Pancreas (tissue), 10 donors: ENCODE results near the gene OGFR. TPM values are rescaled to one million over a fixed set of nuclear protein-coding genes. Genes with fewer than 3 reads are reported as not detected.

Source experiments
- ATAC-seq, 4 donors: fragments of 200-7000 bp; cut with Tn5 transposase; one replicate each; pipeline versions ENCODE4 v1.8.0 to v1.9.1; 2020; ENCODE audit warnings: mild to moderate bottlenecking in 4 of 4, moderate library complexity in 4 of 4
- DNase-seq, 6 donors: peaks; one replicate each; pipeline ENCODE4 v3.0.0-alpha.2; 2020
- FAIRE-seq: peaks from 2 replicates; lab custom pipeline; 2012; peaks lifted over from hg19 to GRCh38; lab: Jason Lieb, UNC
- H3K27ac ChIP-seq, 4 donors: fragments of 200-600 bp; sonication (generic); 1 replicate in 3 of 4; 2 replicates in 1 of 4; pipeline versions ENCODE4 v1.5.0 to v1.8.0; 2020
- H3K27me3 ChIP-seq, 4 donors: fragments of 200-600 bp; one replicate each; pipeline ENCODE4 v1.8.0; 2021
- H3K36me3 ChIP-seq, 3 donors: fragments of 200-600 bp; sonication (generic) in 1 of 3; one replicate each; pipeline versions ENCODE4 v1.5.0 to v1.8.0; 2020 to 2021
- H3K4me1 ChIP-seq, 3 donors: fragments of 200-600 bp; one replicate each; pipeline ENCODE4 v1.8.0; 2021
- H3K4me3 ChIP-seq, 4 donors: fragments of 200-600 bp; sonication (generic) in 2 of 4; one replicate each; pipeline versions ENCODE4 v1.5.0 to v1.8.0; 2020 to 2021
- H3K9me3 ChIP-seq, 4 donors: fragments of 200-600 bp; one replicate each; pipeline ENCODE4 v1.8.0; 2021
- CTCF ChIP-seq, 4 donors: fragments of 200-600 bp; sonication (generic) in 3 of 4; IDR thresholded peaks; one replicate each; pipeline versions ENCODE4 v1.5.0 to v1.8.0; 2021; ENCODE audit warnings: antibody characterized with exemption in 4 of 4
- WGBS, 2 donors: extraction: QIAGEN DNeasy Blood & Tissue Kit; methylation state at CpG; one replicate each; pipeline ENCODE4 v1.1.7; 2013; 5-methylcytosine and 5-hydroxymethylcytosine counted together
- intact Hi-C, 3 donors: fragments of 100-400 bp; cut with DNase I; formaldehyde crosslinking; loops; one replicate each; pipeline versions ENCODE4 v1.11.1 to v1.14.2; 2022
- polyA plus RNA-seq, 2 donors: library from polyadenylated mRNA; stranded (reverse); fragments of 200-250 nt; gene quantifications; one replicate each; pipeline ENCODE4 v1.2.3, GENCODE V29; 2013
- total RNA-seq, 6 donors: library from RNA; stranded (reverse); fragmentation: NEBNext Ultra II Directional in 4 of 6; extraction: Animal tissue kit (Norgen Biotek cat#: 25700) in 4 of 6; gene quantifications; one replicate each; pipeline versions ENCODE4 v1.2.1 to v1.2.4, GENCODE V29; 2021 to 2023
- donor health status: healthy with polysubstance abuse.
- donor health status: DM: no; HTN: no; CAD: no; lungs with moderate emphysema.
- donor health status: DM: no; HTN: no; CAD: no.
- donor health status: control.
- donor health status: control.
- donor health status: Bipolar disorder and iron deficiency.
- donor health status: DM: yes; HTN: yes; CAD: no.
- donor health status: DM: no; HTN: no; CAD: no.
- donor health status: DM: no; HTN: no; CAD: no.
- donor health status: DM: yes; HTN: yes; CAD: no.

Gene OGFR
- total and polyA plus RNA-seq, 8 donors, result 18.1 to 79.5 (median 23.0) TPM

- 20 to 22% methylated on average over 24 to 32 of the region's 36 CpGs for WGBS, 2 donors
- FAIRE-seq, result no peak
- Histone ChIP-seq H3K36me3 (no peaks in the 10 kb centered on the region), H3K27ac (peak overlapping the region; percentile 49 to 62 (median 54)), H3K4me3 (peak overlapping the region in 1 of 4 donors; percentile 37), H3K9me3 (no peaks in the 10 kb centered on the region), H3K4me1 (peaks cover 0 to 7% (median 0%) of the 10 kb centered on the region in 3 donors), H3K27me3 (no peaks in the 10 kb centered on the region)
- DNase-seq, result peak; percentile 61 to 83 (median 73)
- intact Hi-C loops, result no loop called here
- peak; percentile 53 to 83 (median 70) for ATAC-seq
- no peak for TF ChIP-seq CTCF (IDR thresholded peaks at IDR 0.05)
Observed at GRCh38 chr20:62824476-62825332, 20.1 kb downstream of the OGFR start.

GRCh38 chr20:62825333-62825985, 20.8 kb downstream of the OGFR start:
- no peak for TF ChIP-seq CTCF (IDR thresholded peaks at IDR 0.05)
- DNase-seq (peak in 2 of 6 donors; percentile 59 to 75), FAIRE-seq (no peak), ATAC-seq (no peak)
- no peaks in the 10 kb centered on the region for H3K36me3 ChIP-seq
- no peak overlapping the region for H3K4me3 ChIP-seq
- H3K27ac ChIP-seq, result no peak overlapping the region
- 75 to 76% methylated on average over 22 of the region's 22 CpGs for WGBS, 2 donors
- H3K9me3 ChIP-seq, result no peaks in the 10 kb centered on the region
- H3K4me1 ChIP-seq, result peaks cover 0 to 7% (median 0%) of the 10 kb centered on the region in 3 donors
- intact Hi-C loops, result no loop called here
- H3K27me3 ChIP-seq, result no peaks in the 10 kb centered on the region

GRCh38 chr20:62825986-62826645, 21.5 kb downstream of the OGFR start:
- Histone ChIP-seq H3K27me3 (no peaks in the 10 kb centered on the region), H3K4me1 (peaks cover 0 to 7% (median 0%) of the 10 kb centered on the region in 3 donors), H3K9me3 (no peaks in the 10 kb centered on the region), H3K36me3 (no peaks in the 10 kb centered on the region), H3K27ac (no peak overlapping the region), H3K4me3 (no peak overlapping the region)
- intact Hi-C loops, result no loop called here
- peak in 2 of 6 donors; percentile 37 to 60 for DNase-seq
- FAIRE-seq, result no peak
- 73 to 81% methylated on average over 25 to 27 of the region's 27 CpGs for WGBS, 2 donors
- no peak for TF ChIP-seq CTCF (IDR thresholded peaks at IDR 0.05)
- ATAC-seq, result no peak

GRCh38 chr20:62826646-62827310, 22.1 kb downstream of the OGFR start:
- 78 to 90% methylated on average over 23 to 24 of the region's 24 CpGs for WGBS, 2 donors

More at GRCh38 chr20:62826646-62827310, 22.1 kb downstream of the OGFR start:
- Histone ChIP-seq H3K4me3 (no peak overlapping the region), H3K9me3 (no peaks in the 10 kb centered on the region), H3K27ac (no peak overlapping the region), H3K36me3 (no peaks in the 10 kb centered on the region), H3K27me3 (no peaks in the 10 kb centered on the region), H3K4me1 (peaks cover 0 to 7% (median 0%) of the 10 kb centered on the region in 3 donors)
- TF ChIP-seq CTCF (IDR thresholded peaks at IDR 0.05), result no peak
- FAIRE-seq (no peak), DNase-seq (peak in 4 of 6 donors; percentile 4 to 53 (median 42)), ATAC-seq (no peak)
- intact Hi-C loops, result no loop called here
